HepG2 (cell line): ENCODE results near the gene PSMA3. TPM values are rescaled to one million over a fixed set of nuclear protein-coding genes. Genes with fewer than 3 reads are reported as not detected.

Source experiments
- ATAC-seq: fragments of 200-7000 bp; cut with Tn5 transposase; 3 replicates; pipeline ENCODE4 v1.9.1; 2020; ENCODE audit warnings: mild to moderate bottlenecking, moderate library complexity
- BruUV-seq: library from RNA; stranded (reverse); fragments of 400-500 nt; replicated peaks from 2 replicates; lab custom pipeline; 2021; lab: Mats Ljungman, UMichigan
- CTCF ChIA-PET: fragments of 300-600 bp; formaldehyde crosslinking; extraction: SDS; loops from one replicate; lab custom pipeline; 2021; ENCODE audit warnings: low total read pairs, inconsistent platforms, low intra/inter-chr PET ratio; lab: Yijun Ruan, JAX
- POLR2A ChIA-PET: fragments of 350-600 bp; sonication (Branson Sonifier 250); formaldehyde crosslinking; loops from one replicate; lab custom pipeline; 2020; ENCODE audit warnings: antibody characterized with exemption, inconsistent platforms; lab: Yijun Ruan, JAX
- DNase-seq: peaks from one replicate; pipeline ENCODE4 v3.0.0-alpha.2; 2015; ENCODE audit warnings: low spot score
- FAIRE-seq: peaks from 3 replicates; lab custom pipeline; 2011; peaks lifted over from hg19 to GRCh38; lab: Jason Lieb, UNC
- H2AFZ ChIP-seq: one replicate; pipeline ENCODE4 v1.6.1; 2011; ENCODE audit warnings: low read length, inconsistent platforms
- H3K27ac ChIP-seq: fragments of 300-600 bp; 3 replicates; pipeline ENCODE4 v1.8.0; 2011; ENCODE audit warnings: mixed run types, mild to moderate bottlenecking, mixed read lengths, low read length, inconsistent platforms; ENCODE audit not compliant: insufficient read depth; ENCODE audit errors: extremely low read length
- H3K27me3 ChIP-seq, 2 experiments: fragments of 200-600 bp in 1 of 2; 2 replicates in 1 of 2; 3 replicates in 1 of 2; pipeline versions ENCODE4 v1.6.0 to v1.8.0; 2011; ENCODE audit warnings: low read length in 2 of 2, mild to moderate bottlenecking in 2 of 2, moderate library complexity in 2 of 2, inconsistent platforms in 1 of 2; ENCODE audit not compliant: insufficient read depth in 2 of 2, control insufficient read depth in 1 of 2
- H3K36me3 ChIP-seq, 2 experiments: fragments of 200-600 bp in 1 of 2; replicated peaks in 1 of 2; 2 replicates in 1 of 2; 3 replicates in 1 of 2; pipeline versions ENCODE4 v1.5.1 to v1.8.0; 2011; ENCODE audit warnings: low read length in 2 of 2, inconsistent platforms in 1 of 2; ENCODE audit not compliant: insufficient read depth in 2 of 2, control insufficient read depth in 1 of 2
- H3K4me1 ChIP-seq: 2 replicates; pipeline ENCODE4 v1.5.1; 2012; ENCODE audit warnings: low read length, inconsistent platforms; ENCODE audit not compliant: insufficient read depth
- H3K4me2 ChIP-seq: 2 replicates; pipeline ENCODE4 v1.6.0; 2011; ENCODE audit warnings: low read depth, low read length, inconsistent platforms
- H3K4me3 ChIP-seq, 3 experiments: fragments of 200-600 bp in 1 of 3; sonication (generic), shearing (Covaris generic) in 1 of 3; replicated peaks in 1 of 3; 2 replicates each; pipeline ENCODE4 v1.5.1; 2011 to 2016; ENCODE audit warnings: low read length in 3 of 3, inconsistent platforms in 2 of 3, low read depth in 2 of 3, mild to moderate bottlenecking in 2 of 3, control low read depth in 1 of 3, mixed read lengths in 1 of 3; ENCODE audit not compliant: insufficient read depth in 1 of 3
- H3K79me2 ChIP-seq: one replicate; pipeline ENCODE4 v1.6.1; 2011; ENCODE audit warnings: low read length, inconsistent platforms; ENCODE audit not compliant: insufficient read depth
- H3K9ac ChIP-seq: 2 replicates; pipeline ENCODE4 v1.6.0; 2011; ENCODE audit warnings: mild to moderate bottlenecking, low read depth, low read length, inconsistent platforms; ENCODE audit not compliant: insufficient read depth
- H3K9me3 ChIP-seq: 2 replicates; pipeline ENCODE4 v1.5.1; 2012; ENCODE audit warnings: mild to moderate bottlenecking, low read length
- H4K20me1 ChIP-seq: 2 replicates; pipeline ENCODE4 v1.6.0; 2011; ENCODE audit warnings: inconsistent platforms, mild to moderate bottlenecking, low read length, moderate library complexity; ENCODE audit not compliant: insufficient read depth
- GFI1 ChIP-seq: sonication (generic); formaldehyde crosslinking; IDR thresholded peaks from 2 replicates; pipeline ENCODE4 v1.5.0; 2020; ENCODE audit warnings: missing genetic modification reagents, mild to moderate bottlenecking, borderline replicate concordance
- HNF1B ChIP-seq: sonication (generic); formaldehyde crosslinking; IDR thresholded peaks from 2 replicates; pipeline ENCODE4 v1.5.1; 2020; ENCODE audit warnings: mild to moderate bottlenecking, moderate library complexity, missing genetic modification reagents
- KLF12 ChIP-seq: sonication (generic); formaldehyde crosslinking; IDR thresholded peaks from 2 replicates; pipeline ENCODE4 v1.4.0; 2020; ENCODE audit warnings: missing genetic modification reagents, borderline replicate concordance
- NFKBIZ ChIP-seq: IDR thresholded peaks from 2 replicates; pipeline ENCODE4 v1.6.1; 2018; ENCODE audit warnings: missing genetic modification reagents, missing compliant biosample characterization
- REL ChIP-seq: sonication (generic); formaldehyde crosslinking; conservative IDR thresholded peaks from 2 replicates; pipeline ENCODE4 v1.8.0; 2022; ENCODE audit warnings: mild to moderate bottlenecking, missing genetic modification reagents, moderate library complexity
- SMARCE1 ChIP-seq: fragments of 450-650 bp; IDR thresholded peaks from 2 replicates; pipeline ENCODE4 v1.6.1; 2017; ENCODE audit warnings: borderline replicate concordance
- ZBTB33 ChIP-seq: sonication (generic); formaldehyde crosslinking; IDR thresholded peaks from 2 replicates; pipeline ENCODE4 v1.4.0; 2020; ENCODE audit warnings: missing genetic modification reagents
- ZNF230 ChIP-seq: sonication (generic); formaldehyde crosslinking; IDR thresholded peaks from 2 replicates; pipeline ENCODE4 v1.4.0; 2020; ENCODE audit warnings: mild to moderate bottlenecking, missing genetic modification reagents
- ZNF275 ChIP-seq: sonication (generic); formaldehyde crosslinking; IDR thresholded peaks from 2 replicates; pipeline ENCODE4 v1.8.0; 2022; ENCODE audit warnings: missing genetic modification reagents, mild to moderate bottlenecking, inconsistent platforms, borderline replicate concordance
- WGBS: methylation state at CpG from one replicate; pipeline ENCODE4 v1.1.6; 2017; ENCODE audit warnings: low lambda C conversion rate; 5-methylcytosine and 5-hydroxymethylcytosine counted together
- in situ Hi-C: cut with HindIII; loops from 2 replicates; pipeline ENCODE4 v1.10.0; 2017; ENCODE audit warnings: low pct_unique_long_range_greater_than_20kb; ENCODE audit not compliant: extremely low pct_ligation_motif_present
- intact Hi-C: fragments of 100-400 bp; cut with micrococcal nuclease; formaldehyde crosslinking; loops from one replicate; pipeline ENCODE4 v1.10.0; 2022; ENCODE audit not compliant: unreplicated experiment
- polyA plus RNA-seq, 8 experiments: library from polyadenylated mRNA; depleted of rRNA in 3 of 8; stranded (reverse) in 7 of 8; unstranded in 1 of 8; fragments of >200 nt; fragmentation: Illumina TruSeq in 4 of 8; extraction: Trizol in 4 of 8; gene quantifications; 2 replicates each; pipeline versions ENCODE4 v1.2.1 to v1.2.3, GENCODE V29; 2011 to 2016; ENCODE audit warnings: low read depth in 4 of 8, missing spikeins in 1 of 8, mixed read lengths in 1 of 8; ENCODE audit not compliant: insufficient read depth in 1 of 8
- total RNA-seq, 5 experiments: library from RNA; depleted of rRNA; stranded (reverse); fragments of >200 nt; fragmentation: Illumina TruSeq; extraction: Trizol; gene quantifications; 2 replicates each; pipeline ENCODE4 v1.2.3, GENCODE V29; 2016; ENCODE audit warnings: low read depth in 1 of 5
- TF ChIP-seq, protein P1 (sequence below): sonication (generic); formaldehyde crosslinking; IDR thresholded peaks from 2 replicates; pipeline ENCODE4 v1.4.0; 2020; ENCODE audit warnings: missing genetic modification reagents
- TF ChIP-seq, protein P2 (sequence below): sonication (generic); formaldehyde crosslinking; IDR thresholded peaks from 2 replicates; pipeline ENCODE4 v1.5.1; 2020; ENCODE audit warnings: missing genetic modification reagents, mild to moderate bottlenecking, borderline replicate concordance
- TF ChIP-seq, protein P3 (sequence below): IDR thresholded peaks from 2 replicates; pipeline ENCODE4 v1.4.0; 2020; ENCODE audit warnings: mild to moderate bottlenecking, missing genetic modification reagents

Gene PSMA3
- total and polyA plus RNA-seq, 2 of the 13 experiments (the other 11 are each of a cell fraction or from before 2014, with no cell fraction given), result 232 to 275 TPM

DNA sequence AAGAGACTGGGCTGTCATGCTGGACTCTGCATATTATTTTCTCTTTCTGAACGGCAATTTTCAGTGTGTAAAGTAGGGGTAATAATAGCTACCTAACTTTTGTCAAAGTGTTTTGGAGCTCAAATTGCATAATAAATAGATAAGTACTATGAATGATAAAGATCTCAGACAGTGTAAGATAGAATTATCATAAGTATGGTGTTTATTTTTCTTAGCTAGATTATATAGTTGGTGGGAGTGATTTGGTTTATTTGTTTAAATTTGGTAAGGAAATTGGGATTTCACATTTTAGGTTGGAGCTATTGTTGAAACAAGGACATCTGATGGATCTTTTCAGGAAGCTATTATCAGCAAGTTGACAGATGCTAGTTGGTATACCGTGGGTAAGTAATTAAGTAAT lies 61.1 kb downstream of the PSMA3 start:
- Histone ChIP-seq H3K4me2 (no peak overlapping the region), H3K27ac (no peak overlapping the region), H3K4me1 (peaks cover 7% of the 10 kb centered on the region), H2AFZ (no peak overlapping the region), H3K9me3 (no peaks in the 10 kb centered on the region), H3K4me3 (no peak overlapping the region), H3K9ac (no peak overlapping the region), H3K36me3 (peaks cover 4 to 57% of the 10 kb centered on the region in 2 experiments; a peak in 4 of 5 replicates), H3K79me2 (peaks cover 28% of the 10 kb centered on the region), H3K27me3 (no peaks in the 10 kb centered on the region), H4K20me1 (peaks cover 9% of the 10 kb centered on the region; the same call in 1 of the 2 replicates)
- TF ChIP-seq HNF1B (CRISPR knock-in tag) (no peak), NFKBIZ (CRISPR knock-in tag) (no peak), ZNF275 (CRISPR knock-in tag) (no peak), KLF12 (CRISPR knock-in tag) (no peak), GFI1 (CRISPR knock-in tag) (no peak), REL (CRISPR knock-in tag) (no peak), ZBTB33 (CRISPR knock-in tag) (no peak), SMARCE1 (no peak), ZNF230 (CRISPR knock-in tag) (no peak)
- TF ChIP-seq, protein P1, sequence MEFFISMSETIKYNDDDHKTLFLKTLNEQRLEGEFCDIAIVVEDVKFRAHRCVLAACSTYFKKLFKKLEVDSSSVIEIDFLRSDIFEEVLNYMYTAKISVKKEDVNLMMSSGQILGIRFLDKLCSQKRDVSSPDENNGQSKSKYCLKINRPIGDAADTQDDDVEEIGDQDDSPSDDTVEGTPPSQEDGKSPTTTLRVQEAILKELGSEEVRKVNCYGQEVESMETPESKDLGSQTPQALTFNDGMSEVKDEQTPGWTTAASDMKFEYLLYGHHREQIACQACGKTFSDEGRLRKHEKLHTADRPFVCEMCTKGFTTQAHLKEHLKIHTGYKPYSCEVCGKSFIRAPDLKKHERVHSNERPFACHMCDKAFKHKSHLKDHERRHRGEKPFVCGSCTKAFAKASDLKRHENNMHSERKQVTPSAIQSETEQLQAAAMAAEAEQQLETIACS (CRISPR knock-in tag), result no peak
- TF ChIP-seq, protein P2, sequence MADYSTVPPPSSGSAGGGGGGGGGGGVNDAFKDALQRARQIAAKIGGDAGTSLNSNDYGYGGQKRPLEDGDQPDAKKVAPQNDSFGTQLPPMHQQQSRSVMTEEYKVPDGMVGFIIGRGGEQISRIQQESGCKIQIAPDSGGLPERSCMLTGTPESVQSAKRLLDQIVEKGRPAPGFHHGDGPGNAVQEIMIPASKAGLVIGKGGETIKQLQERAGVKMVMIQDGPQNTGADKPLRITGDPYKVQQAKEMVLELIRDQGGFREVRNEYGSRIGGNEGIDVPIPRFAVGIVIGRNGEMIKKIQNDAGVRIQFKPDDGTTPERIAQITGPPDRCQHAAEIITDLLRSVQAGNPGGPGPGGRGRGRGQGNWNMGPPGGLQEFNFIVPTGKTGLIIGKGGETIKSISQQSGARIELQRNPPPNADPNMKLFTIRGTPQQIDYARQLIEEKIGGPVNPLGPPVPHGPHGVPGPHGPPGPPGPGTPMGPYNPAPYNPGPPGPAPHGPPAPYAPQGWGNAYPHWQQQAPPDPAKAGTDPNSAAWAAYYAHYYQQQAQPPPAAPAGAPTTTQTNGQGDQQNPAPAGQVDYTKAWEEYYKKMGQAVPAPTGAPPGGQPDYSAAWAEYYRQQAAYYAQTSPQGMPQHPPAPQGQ (CRISPR knock-in tag), result no peak
- TF ChIP-seq, protein P3, sequence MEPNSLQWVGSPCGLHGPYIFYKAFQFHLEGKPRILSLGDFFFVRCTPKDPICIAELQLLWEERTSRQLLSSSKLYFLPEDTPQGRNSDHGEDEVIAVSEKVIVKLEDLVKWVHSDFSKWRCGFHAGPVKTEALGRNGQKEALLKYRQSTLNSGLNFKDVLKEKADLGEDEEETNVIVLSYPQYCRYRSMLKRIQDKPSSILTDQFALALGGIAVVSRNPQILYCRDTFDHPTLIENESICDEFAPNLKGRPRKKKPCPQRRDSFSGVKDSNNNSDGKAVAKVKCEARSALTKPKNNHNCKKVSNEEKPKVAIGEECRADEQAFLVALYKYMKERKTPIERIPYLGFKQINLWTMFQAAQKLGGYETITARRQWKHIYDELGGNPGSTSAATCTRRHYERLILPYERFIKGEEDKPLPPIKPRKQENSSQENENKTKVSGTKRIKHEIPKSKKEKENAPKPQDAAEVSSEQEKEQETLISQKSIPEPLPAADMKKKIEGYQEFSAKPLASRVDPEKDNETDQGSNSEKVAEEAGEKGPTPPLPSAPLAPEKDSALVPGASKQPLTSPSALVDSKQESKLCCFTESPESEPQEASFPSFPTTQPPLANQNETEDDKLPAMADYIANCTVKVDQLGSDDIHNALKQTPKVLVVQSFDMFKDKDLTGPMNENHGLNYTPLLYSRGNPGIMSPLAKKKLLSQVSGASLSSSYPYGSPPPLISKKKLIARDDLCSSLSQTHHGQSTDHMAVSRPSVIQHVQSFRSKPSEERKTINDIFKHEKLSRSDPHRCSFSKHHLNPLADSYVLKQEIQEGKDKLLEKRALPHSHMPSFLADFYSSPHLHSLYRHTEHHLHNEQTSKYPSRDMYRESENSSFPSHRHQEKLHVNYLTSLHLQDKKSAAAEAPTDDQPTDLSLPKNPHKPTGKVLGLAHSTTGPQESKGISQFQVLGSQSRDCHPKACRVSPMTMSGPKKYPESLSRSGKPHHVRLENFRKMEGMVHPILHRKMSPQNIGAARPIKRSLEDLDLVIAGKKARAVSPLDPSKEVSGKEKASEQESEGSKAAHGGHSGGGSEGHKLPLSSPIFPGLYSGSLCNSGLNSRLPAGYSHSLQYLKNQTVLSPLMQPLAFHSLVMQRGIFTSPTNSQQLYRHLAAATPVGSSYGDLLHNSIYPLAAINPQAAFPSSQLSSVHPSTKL (CRISPR knock-in tag), result no peak
- WGBS, result 94% methylated on average over 2 of the region's 2 CpGs
- in situ Hi-C loops (no loop called here), intact Hi-C loops (no loop called here)
- ChIA-PET POLR2A (interaction anchor here (2.0 kb wide), 1 partner anchor 8 kb away, joined by 6 read pairs; the partner anchor contains the start of gene ARID4A), CTCF (no interaction called here)
- no peak for ATAC-seq
- no TSS peak for BruUV-seq
- DNase-seq, result no peak
- FAIRE-seq, result no peak
